Measurements from ENCODE around the gene RSF1. TPM values are rescaled to one million over a fixed set of nuclear protein-coding genes. Genes with fewer than 3 reads are reported as not detected.
"Not testable (repeated sequence)": the region's sequence is repeated elsewhere in the genome, so short reads cannot be mapped to it uniquely, and the experiment has no call there.

RSF1 gene
- total and polyA plus RNA-seq, 4 donors, result 5.2 to 33.1 (median 13.4) TPM

GRCh38 chr11:77843700-77844099 lies 23.2 kb upstream of the RSF1 start:
- not testable (repeated sequence) for H3K9me3 ChIP-seq (ENCODE audit: control insufficient read depth in 4 of 4, low read length in 3 of 4); DNase-seq (ENCODE audit: low spot score); H3K27ac ChIP-seq (ENCODE audit: low read depth in 1 of 2, low read length in 2 of 2); H3K4me1 ChIP-seq (ENCODE audit: control insufficient read depth in 4 of 4, insufficient read depth in 4 of 4, low read length in 3 of 4); H3K4me3 ChIP-seq (ENCODE audit: low read depth in 1 of 3, low read length in 3 of 3); H3K9ac ChIP-seq (ENCODE audit: low read depth in 1 of 2, low read length in 2 of 2); H3K27me3 ChIP-seq (ENCODE audit: control insufficient read depth in 4 of 4, insufficient read depth in 4 of 4, low read length in 3 of 4)
- WGBS, result 86% methylated on average over 5 of the region's 5 CpGs
- H3K36me3 ChIP-seq (ENCODE audit: control insufficient read depth in 4 of 4, insufficient read depth in 3 of 4, low read depth in 1 of 4, low read length in 3 of 4), result peaks cover 0 to 20% (median 8%) of the 10 kb centered on the region in 4 donors

DNA sequence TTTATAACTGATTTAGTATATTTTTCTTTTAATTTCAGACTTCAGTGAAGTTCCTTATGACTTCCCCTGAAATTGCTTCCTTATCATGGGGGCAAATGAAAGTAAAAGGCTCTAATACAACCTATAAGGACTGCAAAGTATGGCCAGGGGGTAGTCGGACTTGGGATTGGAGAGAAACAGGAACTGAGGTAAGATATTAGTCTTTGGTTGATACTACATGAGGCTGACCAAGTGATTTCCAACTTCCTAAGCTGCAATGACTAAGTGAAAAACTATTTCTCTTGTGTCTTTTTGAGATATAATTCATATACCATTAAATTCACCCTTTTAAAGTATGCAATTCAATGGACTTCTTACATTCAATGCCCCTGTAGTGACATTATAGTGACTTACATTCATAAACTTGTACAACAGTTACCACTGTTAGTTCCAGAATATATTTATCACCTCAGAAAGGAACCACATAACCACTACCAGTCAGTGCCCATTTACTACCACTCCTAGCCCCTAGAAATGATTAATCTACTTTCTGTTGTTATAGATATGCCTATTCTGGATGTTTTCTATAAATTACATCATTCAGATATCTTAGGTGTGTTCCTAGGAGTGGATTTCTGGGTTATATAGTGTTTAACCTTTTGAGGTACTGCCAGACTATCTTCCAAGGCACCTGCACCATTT lies 22.1 kb upstream of the RSF1 start:
- Histone ChIP-seq H3K27ac (ENCODE audit: low read depth in 1 of 2, low read length in 2 of 2) (no peak overlapping the region), H3K9ac (ENCODE audit: low read depth in 1 of 2, low read length in 2 of 2) (no peak overlapping the region), H3K4me3 (ENCODE audit: low read depth in 1 of 3, low read length in 3 of 3) (no peak overlapping the region), H3K9me3 (ENCODE audit: control insufficient read depth in 4 of 4, low read length in 3 of 4) (no peaks in the 10 kb centered on the region), H3K4me1 (ENCODE audit: control insufficient read depth in 4 of 4, insufficient read depth in 4 of 4, low read length in 3 of 4) (no peaks in the 10 kb centered on the region), H3K36me3 (ENCODE audit: control insufficient read depth in 4 of 4, insufficient read depth in 3 of 4, low read depth in 1 of 4, low read length in 3 of 4) (peaks cover 0 to 16% (median 7%) of the 10 kb centered on the region in 4 donors), H3K27me3 (ENCODE audit: control insufficient read depth in 4 of 4, insufficient read depth in 4 of 4, low read length in 3 of 4) (no peaks in the 10 kb centered on the region)
- TF ChIP-seq, protein P1, sequence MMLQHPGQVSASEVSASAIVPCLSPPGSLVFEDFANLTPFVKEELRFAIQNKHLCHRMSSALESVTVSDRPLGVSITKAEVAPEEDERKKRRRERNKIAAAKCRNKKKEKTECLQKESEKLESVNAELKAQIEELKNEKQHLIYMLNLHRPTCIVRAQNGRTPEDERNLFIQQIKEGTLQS (IDR thresholded peaks at IDR 0.05), result no peak
- TF ChIP-seq JUND (IDR thresholded peaks at IDR 0.05) (no peak), EGR1 (IDR thresholded peaks at IDR 0.05; ENCODE audit: low read depth in 2 of 2) (no peak), FOXA1 (IDR thresholded peaks at IDR 0.05) (no peak), REST (IDR thresholded peaks at IDR 0.05) (no peak), RAD21 (IDR thresholded peaks at IDR 0.05) (no peak), CTCF (IDR thresholded peaks at IDR 0.05; ENCODE audit: low read depth, low read length, missing input control) (no peak), NR2F2 (IDR thresholded peaks at IDR 0.05) (no peak), HNF4A (conservative IDR thresholded peaks at IDR 0.05) (no peak), SP1 (IDR thresholded peaks at IDR 0.05) (no peak), RXRA (IDR thresholded peaks at IDR 0.05) (no peak)
- DNase-seq (ENCODE audit: low spot score), result no peak
- 68% methylated on average over 1 of the region's 1 CpG for WGBS

GRCh38 chr11:77833302-77833701 lies 12.8 kb upstream of the RSF1 start:
- WGBS, result 90% methylated on average over 4 of the region's 4 CpGs
- Histone ChIP-seq H3K27me3 (ENCODE audit: control insufficient read depth in 4 of 4, insufficient read depth in 4 of 4, low read length in 3 of 4) (no peaks in the 10 kb centered on the region), H3K4me1 (ENCODE audit: control insufficient read depth in 4 of 4, insufficient read depth in 4 of 4, low read length in 3 of 4) (no peaks in the 10 kb centered on the region), H3K4me3 (ENCODE audit: low read depth in 1 of 3, low read length in 3 of 3) (no peak overlapping the region), H3K9me3 (ENCODE audit: control insufficient read depth in 4 of 4, low read length in 3 of 4) (no peaks in the 10 kb centered on the region), H3K27ac (ENCODE audit: low read depth in 1 of 2, low read length in 2 of 2) (no peak overlapping the region), H3K9ac (ENCODE audit: low read depth in 1 of 2, low read length in 2 of 2) (no peak overlapping the region), H3K36me3 (ENCODE audit: control insufficient read depth in 4 of 4, insufficient read depth in 3 of 4, low read depth in 1 of 4, low read length in 3 of 4) (no peaks in the 10 kb centered on the region)
- DNase-seq (ENCODE audit: low spot score), result no peak
- no peak for TF ChIP-seq NR2F2 (IDR thresholded peaks at IDR 0.05)
- no peak for TF ChIP-seq FOXA2 (IDR thresholded peaks at IDR 0.05)
- no peak for TF ChIP-seq HNF4A (conservative IDR thresholded peaks at IDR 0.05)
- TF ChIP-seq CTCF (IDR thresholded peaks at IDR 0.05; ENCODE audit: low read depth, low read length, missing input control), result no peak
- no peak for TF ChIP-seq MAX (IDR thresholded peaks at IDR 0.05)
- no peak for TF ChIP-seq RXRA (IDR thresholded peaks at IDR 0.05)
- TF ChIP-seq EGR1 (IDR thresholded peaks at IDR 0.05; ENCODE audit: low read depth in 2 of 2), result no peak
- no peak for TF ChIP-seq ZBTB33 (IDR thresholded peaks at IDR 0.05)
- TF ChIP-seq TAF1 (conservative IDR thresholded peaks at IDR 0.05), result no peak
